ENCODE measurements around the gene GOLGA6L6.
"Not testable (repeated sequence)": the region's sequence is repeated elsewhere in the genome, so short reads cannot be mapped to it uniquely, and the experiment has no call there.

GOLGA6L6 gene

GRCh38 chr15:20541700-20542099 is at the start of gene GOLGA6L6:
Gene GOLGA6L6 (minus strand): TSS chr15:20541800. CDS start chr15:20541709, 91 bp downstream.
- not testable (repeated sequence) for DNase-seq

- DNase-seq: not testable (repeated sequence)
These were observed 48.5 kb upstream of the GOLGA6L6 start for GRCh38 chr15:20590069-20590468.

GRCh38 chr15:20586821-20587220 is 45.2 kb upstream of the GOLGA6L6 start:
- DNase-seq: not testable (repeated sequence)

- not testable (repeated sequence) for DNase-seq
These were observed 41.1 kb upstream of the GOLGA6L6 start for GRCh38 chr15:20582726-20583115.

- DNase-seq: not testable (repeated sequence)
These were observed 40.6 kb upstream of the GOLGA6L6 start for GRCh38 chr15:20582109-20582725.

GRCh38 chr15:20581261-20582108 is 39.9 kb upstream of the GOLGA6L6 start:
- not testable (repeated sequence) for DNase-seq

- not testable (repeated sequence) for DNase-seq
These were observed 38.1 kb upstream of the GOLGA6L6 start for GRCh38 chr15:20579662-20580061.

GRCh38 chr15:20551289-20551688 is 9.7 kb upstream of the GOLGA6L6 start:
- DNase-seq: not testable (repeated sequence)

- DNase-seq: not testable (repeated sequence)
These were observed 35.5 kb downstream of the GOLGA6L6 start for GRCh38 chr15:20505926-20506658.

- DNase-seq: not testable (repeated sequence)
These were observed 38.8 kb downstream of the GOLGA6L6 start for GRCh38 chr15:20502839-20503238.

GRCh38 chr15:20501512-20502222 is 39.9 kb downstream of the GOLGA6L6 start:
- not testable (repeated sequence) for DNase-seq

GRCh38 chr15:20497781-20498180 is 43.8 kb downstream of the GOLGA6L6 start:
- DNase-seq: not testable (repeated sequence)

GRCh38 chr15:20493035-20493434 is 48.6 kb downstream of the GOLGA6L6 start:
- DNase-seq: not testable (repeated sequence)

GRCh38 chr15:20492598-20492997 is 49.0 kb downstream of the GOLGA6L6 start:
- not testable (repeated sequence) for DNase-seq

GRCh38 chr15:20489320-20489719 is 52.3 kb downstream of the GOLGA6L6 start:
- not testable (repeated sequence) for DNase-seq
